HAP-1 (cell line): Measurements from ENCODE around the gene DNMT1.
A peak's percentile ranks its signal among the peaks of the same experiment; 100 is the strongest.

Experiments
- DNase-seq, 2 experiments: peaks; one replicate each; pipeline ENCODE4 v3.0.0-alpha.2; 2016 to 2020; ENCODE audit warnings: low spot score in 2 of 2
- H3K27me3 ChIP-seq: fragments of 250-450 bp; sonication (Bioruptor Pico); 2 replicates; pipeline ENCODE4 v1.5.1; 2020; ENCODE audit warnings: low read depth, mild to moderate bottlenecking, moderate library complexity
- H3K36me3 ChIP-seq: fragments of 250-450 bp; sonication (Bioruptor Pico); replicated peaks from 2 replicates; pipeline ENCODE4 v1.5.1; 2020; ENCODE audit warnings: mild to moderate bottlenecking
- H3K4me1 ChIP-seq: fragments of 250-450 bp; sonication (Bioruptor Pico); 2 replicates; pipeline ENCODE4 v1.5.1; 2020; ENCODE audit warnings: mild to moderate bottlenecking
- H3K4me3 ChIP-seq: fragments of 250-450 bp; sonication (Bioruptor Pico); 2 replicates; pipeline ENCODE4 v1.5.1; 2020; ENCODE audit warnings: mild to moderate bottlenecking, moderate library complexity
- H3K9me3 ChIP-seq: fragments of 250-450 bp; sonication (Bioruptor Pico); 2 replicates; pipeline ENCODE4 v1.5.1; 2020; ENCODE audit warnings: mild to moderate bottlenecking, moderate library complexity
- in situ Hi-C: fragments of 300-500 bp; cut with MboI; formaldehyde crosslinking; loops from 3 replicates; pipeline ENCODE4 v1.14.3; 2020; ENCODE audit warnings: low sequenced_read_pairs, inconsistent platforms, mixed read lengths

Gene DNMT1

GRCh38 chr19:10109528-10109927, 85.2 kb downstream of the DNMT1 start:
- H3K27me3 ChIP-seq: no peaks in the 10 kb centered on the region
- H3K4me3 ChIP-seq: no peak overlapping the region
- peaks cover 59% of the 10 kb centered on the region for H3K36me3 ChIP-seq
- H3K9me3 ChIP-seq: no peaks in the 10 kb centered on the region
- in situ Hi-C loops: loop anchor here (10.0 kb wide), 1 partner anchor 175 kb away; the partner anchor contains the start of gene OLFM2
- peaks cover 5% of the 10 kb centered on the region for H3K4me1 ChIP-seq
- no peak for DNase-seq

DNA sequence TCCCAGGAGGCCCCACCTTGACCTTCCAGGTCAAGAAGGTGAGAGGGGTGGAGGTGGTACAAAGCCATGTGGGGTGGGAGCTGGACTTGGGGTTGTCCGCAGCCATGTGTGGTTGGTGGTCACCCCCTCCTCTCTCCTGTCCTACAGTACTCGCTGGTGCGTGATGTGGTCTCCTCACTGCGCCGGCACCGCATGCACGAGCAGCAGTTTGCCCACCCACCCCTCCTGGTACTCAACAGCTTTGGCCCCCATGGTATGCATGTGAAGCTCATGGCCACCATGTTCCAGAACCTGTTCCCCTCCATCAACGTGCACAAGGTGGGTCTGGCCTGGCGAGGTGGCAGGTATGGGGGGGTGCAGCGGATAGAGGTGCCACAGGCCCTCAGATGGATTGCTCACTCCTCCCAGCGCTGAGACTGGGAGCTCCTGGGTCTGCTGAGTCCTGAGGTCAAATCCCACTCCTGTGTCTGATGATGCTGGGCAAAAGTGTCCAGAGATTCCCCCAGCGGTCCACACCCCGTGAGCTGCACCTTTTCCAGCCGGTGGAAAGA, 86.9 kb downstream of the DNMT1 start:
- H3K4me1 ChIP-seq: peaks cover 5% of the 10 kb centered on the region
- peaks cover 50% of the 10 kb centered on the region for H3K36me3 ChIP-seq
- no peak for DNase-seq
- H3K9me3 ChIP-seq: no peaks in the 10 kb centered on the region
- in situ Hi-C loops: loop anchor here (10.0 kb wide), 1 partner anchor 173 kb away; the partner anchor contains the start of gene OLFM2
- no peaks in the 10 kb centered on the region for H3K27me3 ChIP-seq
- H3K4me3 ChIP-seq: peak overlapping the region; percentile 85; the same call in 1 of the 2 replicates

DNA sequence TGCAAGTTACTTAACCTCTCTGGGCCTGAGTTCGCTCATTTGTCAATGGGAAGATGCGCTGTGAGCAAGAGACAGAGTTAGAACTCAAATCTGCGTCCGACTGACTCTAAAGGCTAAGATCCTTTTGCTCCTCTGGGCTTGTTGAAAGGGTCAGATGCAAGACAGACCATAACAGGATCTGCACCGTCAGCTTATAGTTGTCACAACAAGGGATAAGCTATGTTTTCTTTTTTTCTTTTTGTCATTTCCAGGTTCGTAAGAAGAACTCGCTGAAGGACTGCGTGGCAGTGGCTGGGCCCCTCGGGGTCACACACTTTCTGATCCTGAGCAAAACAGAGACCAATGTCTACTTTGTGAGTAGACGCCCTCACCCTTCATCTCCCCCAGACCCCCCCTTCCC, 87.5 kb downstream of the DNMT1 start:
- Histone ChIP-seq H3K27me3 (no peaks in the 10 kb centered on the region), H3K4me1 (peaks cover 5% of the 10 kb centered on the region), H3K36me3 (peaks cover 50% of the 10 kb centered on the region), H3K4me3 (peak overlapping the region; percentile 85), H3K9me3 (no peaks in the 10 kb centered on the region)
- in situ Hi-C loops: loop anchor here (10.0 kb wide), 1 partner anchor 172 kb away; the partner anchor contains the start of gene OLFM2
- DNase-seq: no peak

DNA sequence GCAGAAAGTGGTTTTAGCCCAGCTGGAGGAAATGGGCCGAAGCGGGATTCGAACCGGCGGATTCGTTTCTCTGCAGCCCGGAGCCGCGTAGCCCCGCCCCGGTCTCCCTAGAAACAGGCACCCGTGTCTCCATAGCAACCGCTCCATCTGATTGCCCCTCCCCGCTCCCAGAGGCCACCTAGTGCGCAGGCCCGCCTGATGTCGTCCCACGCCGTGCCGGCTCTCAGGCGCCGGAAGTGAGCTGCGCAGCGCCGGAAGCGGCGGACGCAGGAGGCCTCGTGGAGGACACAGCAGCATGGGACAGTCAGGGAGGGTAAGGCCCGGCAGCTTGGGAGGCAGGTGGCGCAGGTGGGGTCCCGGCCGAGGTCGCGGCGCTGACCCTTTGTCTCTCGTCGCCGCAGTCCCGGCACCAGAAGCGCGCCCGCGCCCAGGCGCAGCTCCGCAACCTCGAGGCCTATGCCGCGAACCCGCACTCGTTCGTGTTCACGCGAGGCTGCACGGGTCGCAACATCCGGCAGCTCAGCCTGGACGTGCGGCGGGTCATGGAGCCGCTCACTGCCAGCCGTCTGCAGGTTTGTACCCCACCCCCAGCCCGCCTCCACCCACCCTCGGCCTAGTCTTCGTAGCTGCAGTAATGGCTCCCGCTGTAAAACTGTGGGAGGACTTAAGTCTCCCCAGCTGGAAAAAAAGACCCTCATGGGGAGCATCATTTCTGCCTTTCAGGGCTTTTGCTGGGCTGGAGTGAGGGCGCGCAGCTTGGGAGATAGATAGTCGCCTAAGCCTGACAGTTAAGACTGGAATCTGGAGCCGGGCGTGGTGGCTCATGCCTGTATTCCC, 88.4 kb downstream of the DNMT1 start, which contains the start of gene PPAN:
Gene PPAN (plus strand): TSS at position 263 of the 837 bp plus-strand sequence. CDS start 33 bp downstream, at position 296.
- H3K4me3 ChIP-seq: peak within 1 kb of the TSS; percentile 85
- no peaks in the 10 kb centered on the region for H3K27me3 ChIP-seq
- in situ Hi-C loops: loop anchor here (10.0 kb wide), 1 partner anchor 172 kb away; the partner anchor contains the start of gene OLFM2
- H3K4me1 ChIP-seq: peaks cover 5% of the 10 kb centered on the region
- DNase-seq: peak; percentile 99
- peaks cover 45% of the 10 kb centered on the region for H3K36me3 ChIP-seq
- H3K9me3 ChIP-seq: no peaks in the 10 kb centered on the region

DNA sequence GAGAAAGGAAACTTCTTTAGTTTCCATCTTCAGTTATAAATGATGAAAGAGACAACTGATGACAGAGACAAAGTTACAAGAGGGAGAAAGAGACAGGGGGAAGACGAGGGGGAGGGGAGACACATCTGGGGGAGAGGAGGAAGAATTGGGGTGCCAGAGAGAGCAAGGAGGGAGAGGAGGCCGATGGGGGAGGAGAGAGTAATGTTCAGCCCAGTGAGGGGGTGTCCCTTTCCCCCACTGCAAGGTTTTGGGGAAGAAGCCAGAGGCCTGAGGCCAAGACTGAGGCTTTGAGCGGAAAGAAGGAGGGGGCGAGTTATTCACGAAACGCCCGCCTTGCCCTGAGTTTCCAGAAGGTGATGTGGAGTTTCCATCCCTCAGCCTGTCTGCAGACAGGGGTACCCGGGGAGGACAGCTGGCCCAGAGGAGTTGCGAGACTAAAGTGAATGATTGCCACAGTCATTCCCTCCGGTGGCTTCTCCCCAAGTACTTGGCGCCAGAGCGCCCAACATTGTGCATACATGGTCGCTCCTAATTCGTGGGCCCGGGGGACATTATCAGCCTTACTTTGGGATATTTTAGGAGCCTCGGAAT, 89.1 kb downstream of the DNMT1 start:
- Histone ChIP-seq H3K4me1 (peaks cover 5% of the 10 kb centered on the region), H3K27me3 (no peaks in the 10 kb centered on the region), H3K9me3 (no peaks in the 10 kb centered on the region), H3K4me3 (peak overlapping the region; percentile 85), H3K36me3 (peaks cover 38% of the 10 kb centered on the region)
- DNase-seq: no peak
- in situ Hi-C loops: loop anchor here (10.0 kb wide), 1 partner anchor 171 kb away; the partner anchor contains the start of gene OLFM2

DNA sequence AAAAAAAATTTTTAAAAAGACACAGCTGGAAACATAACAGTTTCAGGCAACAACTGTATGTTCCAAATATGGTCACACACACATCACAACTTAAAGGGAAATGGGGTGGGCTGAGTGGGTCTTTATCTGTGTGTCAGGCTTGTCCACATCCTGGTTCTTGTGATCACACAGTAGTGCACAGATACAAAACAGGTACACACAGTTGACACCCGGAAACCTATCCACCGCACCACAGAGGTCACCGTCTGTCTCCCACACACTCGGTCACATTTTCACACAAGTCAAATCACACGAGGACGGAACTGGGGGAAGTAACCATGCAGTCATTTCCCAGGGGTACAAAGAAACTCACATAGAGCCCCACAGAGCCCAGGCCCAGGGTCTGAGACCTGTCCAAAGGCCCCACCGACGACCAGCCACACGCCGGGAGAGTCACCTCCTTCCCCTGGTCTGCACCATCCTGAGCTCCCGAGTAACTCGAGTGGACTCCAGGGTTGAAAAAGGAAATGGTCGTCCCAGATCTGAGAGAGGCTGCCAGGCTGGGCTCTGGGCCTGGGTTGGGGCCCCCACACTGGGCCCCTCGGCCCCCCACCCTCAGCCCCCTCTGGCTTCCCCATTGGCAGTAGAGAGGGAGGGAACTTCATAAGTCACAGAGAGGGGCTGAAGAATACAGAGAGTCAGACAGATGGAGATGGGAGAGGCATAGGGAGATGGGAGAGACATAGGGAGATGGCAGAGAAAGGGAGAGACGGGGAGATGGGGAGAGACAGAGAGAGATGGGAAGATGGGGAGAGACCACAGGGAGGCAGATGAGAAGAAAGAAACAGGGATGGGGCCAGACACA, 89.9 kb downstream of the DNMT1 start:
- Histone ChIP-seq H3K4me3 (no peak overlapping the region), H3K4me1 (peaks cover 5% of the 10 kb centered on the region)
- DNase-seq: no peak

DNA sequence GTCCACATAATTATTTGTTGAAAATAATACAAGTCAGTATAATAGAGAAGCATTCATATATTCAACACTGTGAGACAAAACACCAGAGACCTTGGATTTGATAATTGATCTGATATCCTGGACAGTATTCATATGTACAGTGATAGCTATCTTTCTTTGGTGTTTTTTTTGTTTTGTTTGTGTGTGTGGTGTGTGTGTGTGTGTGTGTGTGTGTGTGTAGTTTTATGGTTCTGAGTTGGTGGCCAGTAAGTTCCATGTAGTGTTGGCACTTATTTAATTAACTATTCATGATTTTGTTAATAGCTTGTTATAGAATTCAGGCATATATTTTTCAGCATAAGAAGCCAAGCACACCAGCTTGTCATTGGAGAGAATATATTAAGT, 90.6 kb downstream of the DNMT1 start:
- in situ Hi-C loops: loop anchor here (10.0 kb wide), 1 partner anchor 169 kb away; the partner anchor contains the start of gene OLFM2
- DNase-seq: no peak
- peaks cover 5% of the 10 kb centered on the region for H3K4me1 ChIP-seq
- no peaks in the 10 kb centered on the region for H3K27me3 ChIP-seq
- H3K9me3 ChIP-seq: no peaks in the 10 kb centered on the region
- peaks cover 23% of the 10 kb centered on the region for H3K36me3 ChIP-seq
- H3K4me3 ChIP-seq: no peak overlapping the region

More for the DNA sequence above, 89.9 kb downstream of the DNMT1 start:
- Histone ChIP-seq H3K9me3 (no peaks in the 10 kb centered on the region), H3K36me3 (peaks cover 31% of the 10 kb centered on the region), H3K27me3 (no peaks in the 10 kb centered on the region)
- in situ Hi-C loops: loop anchor here (10.0 kb wide), 1 partner anchor 170 kb away; the partner anchor contains the start of gene OLFM2

DNA sequence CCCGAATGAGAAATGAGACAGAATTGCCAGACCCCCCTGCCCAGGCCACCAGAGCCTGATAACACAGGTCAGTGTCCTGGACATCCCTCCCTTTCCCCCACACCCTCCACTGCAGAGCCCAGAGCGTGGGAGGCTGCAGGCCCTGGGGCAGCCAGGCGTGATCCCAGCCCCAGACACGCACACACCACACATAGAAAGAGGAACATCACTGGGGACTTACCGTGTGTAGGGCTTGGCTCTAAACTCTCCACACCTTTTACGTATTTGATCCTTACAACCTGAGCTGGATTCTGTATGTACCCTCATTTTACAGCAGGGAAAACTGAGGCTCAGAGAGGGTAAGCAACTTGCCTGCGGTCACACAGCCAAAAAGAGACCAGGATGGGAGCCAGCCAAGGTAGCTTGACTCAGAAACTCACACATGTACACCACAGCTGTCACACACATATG, 91.9 kb downstream of the DNMT1 start:
- Histone ChIP-seq H3K4me1 (peaks cover 5% of the 10 kb centered on the region), H3K36me3 (peaks cover 10% of the 10 kb centered on the region), H3K9me3 (no peaks in the 10 kb centered on the region), H3K27me3 (no peaks in the 10 kb centered on the region), H3K4me3 (no peak overlapping the region)
- in situ Hi-C loops: loop anchor here (10.0 kb wide), 1 partner anchor 168 kb away; the partner anchor contains the start of gene OLFM2
- DNase-seq: no peak

DNA sequence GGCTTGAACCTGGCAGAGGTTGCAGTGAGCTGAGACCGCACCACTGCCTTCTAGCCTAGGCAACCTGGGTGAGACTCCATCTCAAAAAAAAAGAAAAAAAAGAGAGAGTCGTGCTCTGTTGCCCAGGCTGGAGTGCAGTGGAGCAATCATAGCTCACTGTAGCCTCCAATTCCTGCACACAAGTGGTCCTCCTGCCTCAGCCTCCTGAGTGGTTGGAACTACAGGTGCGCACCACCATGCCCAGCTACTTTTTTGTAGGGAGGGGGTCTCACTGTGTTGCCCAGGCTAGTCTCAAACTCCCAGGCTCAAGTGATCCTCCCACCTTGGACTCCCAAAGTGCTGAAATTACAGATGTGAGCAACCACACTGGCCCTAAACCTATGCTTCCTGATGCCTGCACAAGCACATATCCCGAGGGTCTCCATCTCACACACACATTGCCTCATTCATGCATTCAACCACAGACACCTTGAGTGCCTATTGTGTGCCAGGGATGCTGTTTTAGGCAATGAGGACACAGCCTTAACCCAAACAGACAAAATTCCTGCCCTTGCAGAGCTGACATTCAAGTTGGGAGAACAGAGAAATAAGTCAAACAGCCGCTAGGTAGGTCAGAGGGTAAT, 94.5 kb downstream of the DNMT1 start:
- Histone ChIP-seq H3K4me3 (no peak overlapping the region), H3K27me3 (peaks cover 5% of the 10 kb centered on the region), H3K4me1 (peaks cover 7% of the 10 kb centered on the region; the same call in 1 of the 2 replicates), H3K36me3 (no peaks in the 10 kb centered on the region), H3K9me3 (peaks cover 3% of the 10 kb centered on the region)
- no peak for DNase-seq
- in situ Hi-C loops: loop anchor here (10.0 kb wide), 1 partner anchor 165 kb away; the partner anchor contains the start of gene OLFM2

DNA sequence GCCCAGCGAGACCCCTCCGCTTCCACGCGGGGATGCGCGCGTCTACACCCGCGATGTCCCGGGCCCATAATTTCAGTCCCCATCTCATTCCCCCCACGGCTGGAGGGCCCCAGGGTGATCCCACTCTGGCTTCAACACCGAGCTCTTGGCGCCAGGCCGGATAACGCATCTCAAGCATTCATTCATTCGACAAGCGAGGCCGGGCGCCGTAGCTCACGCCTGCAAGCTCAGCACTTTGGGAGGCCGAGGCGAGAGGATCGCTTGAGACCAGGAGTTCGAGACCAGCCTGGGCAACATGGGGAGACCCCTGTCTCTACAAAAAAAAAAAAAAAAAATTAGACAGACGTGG, 98.2 kb downstream of the DNMT1 start:
- in situ Hi-C loops: no loop called here
- H3K36me3 ChIP-seq: no peaks in the 10 kb centered on the region
- peak overlapping the region; percentile 15 for H3K4me3 ChIP-seq
- peaks cover 3% of the 10 kb centered on the region for H3K9me3 ChIP-seq
- no peak for DNase-seq
- peaks cover 5% of the 10 kb centered on the region for H3K27me3 ChIP-seq
- H3K4me1 ChIP-seq: peaks cover 7% of the 10 kb centered on the region; the same call in 1 of the 2 replicates

GRCh38 chr19:10095948-10096614, 98.7 kb downstream of the DNMT1 start:
- DNase-seq: peak; percentile 86 to 89
- Histone ChIP-seq H3K4me1 (peaks cover 7% of the 10 kb centered on the region; the same call in 1 of the 2 replicates), H3K27me3 (peaks cover 5% of the 10 kb centered on the region), H3K36me3 (no peaks in the 10 kb centered on the region), H3K4me3 (peak overlapping the region; percentile 15), H3K9me3 (peaks cover 3% of the 10 kb centered on the region)
- in situ Hi-C loops: no loop called here

DNA sequence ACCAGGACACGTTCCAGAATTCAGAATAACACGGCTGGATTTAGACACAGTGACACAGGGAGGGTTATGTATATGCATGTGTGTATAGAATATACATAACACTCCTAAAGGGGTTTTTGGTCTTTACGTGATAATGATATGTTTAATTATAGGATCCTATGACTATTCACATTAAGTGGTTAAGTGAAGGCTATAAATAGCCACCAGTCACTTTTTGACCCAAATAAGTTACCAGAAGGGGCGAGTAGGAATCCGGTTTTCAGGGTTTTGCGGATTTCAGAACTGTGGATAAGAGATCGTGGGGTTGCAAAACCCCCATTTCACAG, 99.2 kb downstream of the DNMT1 start:
- Histone ChIP-seq H3K4me3 (no peak overlapping the region; the same call in 1 of the 2 replicates), H3K4me1 (peaks cover 7% of the 10 kb centered on the region; the same call in 1 of the 2 replicates), H3K27me3 (peaks cover 5% of the 10 kb centered on the region), H3K9me3 (peaks cover 3% of the 10 kb centered on the region), H3K36me3 (no peaks in the 10 kb centered on the region)
- DNase-seq: no peak
- in situ Hi-C loops: no loop called here
